GM21390 (cell line): ENCODE results near the gene CBX7.

Experiments used
- ATAC-seq: cut with Tn5 transposase; IDR thresholded peaks from one replicate; pipeline ENCODE4 v1.9.1; 2021; ENCODE audit not compliant: unreplicated experiment

CBX7 gene

DNA sequence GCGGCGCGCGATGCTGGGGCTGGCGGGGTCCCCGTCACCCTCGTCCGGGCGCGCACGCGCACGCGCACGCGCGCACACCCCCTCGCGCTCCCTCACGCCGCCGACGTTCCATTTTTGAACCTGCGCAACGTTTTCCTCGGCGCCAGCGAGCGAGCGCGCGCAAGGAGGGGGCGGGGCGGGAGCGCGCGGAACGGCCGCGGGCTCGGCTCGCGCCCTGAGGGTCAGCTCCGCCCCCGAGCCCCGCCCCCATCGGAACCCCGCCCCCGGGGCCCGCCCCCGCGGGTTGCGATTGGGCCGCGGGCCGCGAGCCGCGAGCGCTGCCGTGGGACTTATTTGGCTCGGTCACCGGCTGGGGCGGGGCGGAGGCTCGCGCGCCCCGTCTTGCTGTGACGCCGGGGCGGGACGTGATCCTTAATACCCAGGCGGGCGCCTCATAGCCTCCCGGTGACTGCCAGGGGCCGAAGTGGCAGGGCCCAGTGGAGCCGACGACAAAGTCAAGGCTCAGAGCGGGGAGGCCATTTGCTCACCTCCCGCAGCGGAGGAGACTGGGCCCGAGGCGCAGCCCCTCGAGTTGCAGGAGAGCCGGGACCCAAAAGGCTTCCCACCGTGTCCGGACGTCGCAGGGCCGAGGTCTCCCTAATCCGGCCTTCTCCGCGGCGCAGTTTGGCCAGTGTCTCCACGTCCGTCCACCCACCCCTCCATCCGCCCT lies at the start of gene CBX7:
TSS of gene CBX7 (minus strand) at position 170 of the 709 bp plus-strand sequence. CDS start 236 bp downstream, outside the sequence.
- ATAC-seq = peak; percentile 61

DNA sequence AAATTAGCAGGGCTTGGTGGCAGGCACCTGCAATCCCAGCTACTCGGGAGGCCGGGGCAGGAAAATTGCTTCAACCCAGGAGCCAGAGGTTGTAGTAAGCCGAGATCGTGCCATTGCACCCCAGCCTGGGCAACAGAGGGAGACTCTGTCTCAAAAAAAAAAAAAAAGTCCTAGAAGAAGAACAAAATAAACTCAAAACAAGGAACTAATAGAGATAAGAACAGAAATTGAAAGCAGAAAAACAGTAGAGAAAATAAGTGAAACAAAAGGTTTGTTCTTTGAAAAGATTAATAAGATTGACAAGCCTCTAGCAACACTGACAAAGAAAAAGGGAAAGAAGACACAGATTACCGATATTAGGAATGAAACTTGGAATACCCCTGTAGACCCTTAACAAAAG lies 45.1 kb upstream of the CBX7 start:
- ATAC-seq = no peak

GRCh38 chr22:39194098-39194497 lies 41.6 kb upstream of the CBX7 start:
- ATAC-seq = no peak

GRCh38 chr22:39188809-39189208 lies 36.3 kb upstream of the CBX7 start:
- no peak for ATAC-seq

DNA sequence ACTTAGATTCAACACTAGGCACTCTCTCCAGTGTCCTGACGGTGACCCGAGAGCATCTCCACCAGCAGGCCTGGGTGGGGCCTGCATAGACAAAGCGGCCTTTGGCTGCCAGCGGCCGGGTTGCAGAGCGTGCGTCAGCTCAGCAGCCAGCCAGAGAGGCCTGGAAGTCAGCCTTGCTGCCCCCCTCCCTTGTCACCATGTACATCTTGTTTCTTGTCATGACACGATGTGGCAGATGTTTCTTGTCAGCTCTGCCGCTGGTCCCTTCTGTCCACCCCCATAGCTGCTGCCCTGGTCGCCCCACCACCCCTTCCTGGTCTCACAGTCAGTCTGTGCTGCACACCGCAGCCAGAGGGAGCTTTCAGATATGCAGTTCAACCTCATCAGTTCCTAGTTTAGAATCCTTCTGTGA lies 33.1 kb upstream of the CBX7 start:
- no peak for ATAC-seq

GRCh38 chr22:39184586-39185577 lies 32.4 kb upstream of the CBX7 start:
- no peak for ATAC-seq

DNA sequence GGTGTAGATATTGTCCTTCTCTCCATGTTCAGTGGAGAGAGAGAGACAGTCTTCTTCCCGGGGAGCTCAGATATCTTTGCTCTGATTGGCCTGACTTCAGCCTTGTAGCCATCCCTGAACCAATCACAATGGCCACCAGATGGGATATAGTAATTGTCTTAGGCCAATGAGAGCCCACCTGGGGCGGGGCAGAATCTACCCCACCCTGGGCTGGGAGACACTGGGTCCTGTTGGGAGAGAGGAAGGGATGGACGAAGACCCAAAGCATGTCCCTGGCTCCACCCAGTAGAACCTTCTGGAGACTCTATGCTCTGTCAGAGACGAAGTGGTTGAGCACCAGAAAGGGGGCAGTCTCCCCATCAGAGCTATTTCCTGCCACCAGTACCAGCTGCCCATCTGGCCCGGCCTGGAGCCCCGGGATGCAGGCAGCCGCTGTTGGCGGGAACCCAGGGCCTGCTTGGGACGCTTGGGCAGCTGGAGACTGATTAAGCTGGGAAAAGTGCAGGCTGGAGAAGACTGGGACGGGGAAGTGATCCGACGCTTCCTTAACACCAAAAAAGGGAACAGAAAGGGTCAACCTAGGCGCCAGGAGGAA lies 31.6 kb upstream of the CBX7 start:
- no peak for ATAC-seq

DNA sequence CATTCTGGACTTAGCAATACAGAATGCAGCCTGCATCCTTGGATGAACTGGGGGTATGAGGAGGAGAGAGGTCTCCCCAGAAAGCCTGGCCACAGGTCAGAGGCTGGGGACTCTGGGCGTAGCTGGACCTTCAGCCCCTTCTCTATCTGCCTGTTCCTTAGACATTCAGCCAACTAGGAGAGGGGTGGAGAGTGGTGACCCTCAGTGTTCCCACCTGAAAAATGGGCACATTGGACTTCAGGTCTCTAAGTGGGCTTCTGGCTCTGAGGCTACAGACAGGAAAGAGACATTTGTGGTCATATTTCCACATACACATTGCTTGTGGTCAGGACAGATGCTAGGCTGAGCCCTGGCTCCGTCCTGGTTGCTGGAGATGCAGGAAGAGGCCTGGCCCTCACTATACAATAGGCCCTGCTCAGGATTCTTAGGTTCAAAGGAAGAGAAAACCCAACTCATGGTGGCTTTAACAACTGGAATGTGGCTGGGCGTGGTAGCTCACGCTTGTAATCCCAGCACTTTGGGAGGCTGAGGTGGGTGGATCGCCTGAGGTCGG lies 30.1 kb upstream of the CBX7 start:
- no peak for ATAC-seq

DNA sequence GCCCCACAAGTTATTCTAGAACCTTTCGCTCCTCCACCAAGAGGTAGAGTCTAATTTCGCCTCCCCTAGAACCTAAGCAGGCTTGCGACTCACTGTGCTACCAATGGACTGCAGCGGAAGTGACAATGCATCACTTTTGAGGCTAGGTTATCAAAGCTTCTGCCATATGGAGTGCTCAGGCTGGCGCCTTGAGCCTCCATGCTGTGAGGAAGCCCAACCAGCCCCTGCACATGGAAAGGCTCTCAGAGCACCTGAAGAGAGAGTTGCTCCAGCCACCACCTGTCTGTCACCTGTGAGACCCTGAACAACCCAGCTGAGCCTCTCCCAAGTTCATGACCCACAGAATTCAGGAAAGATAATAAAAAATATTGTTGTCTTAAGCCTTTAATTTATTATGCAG lies 29.3 kb upstream of the CBX7 start:
- no peak for ATAC-seq

DNA sequence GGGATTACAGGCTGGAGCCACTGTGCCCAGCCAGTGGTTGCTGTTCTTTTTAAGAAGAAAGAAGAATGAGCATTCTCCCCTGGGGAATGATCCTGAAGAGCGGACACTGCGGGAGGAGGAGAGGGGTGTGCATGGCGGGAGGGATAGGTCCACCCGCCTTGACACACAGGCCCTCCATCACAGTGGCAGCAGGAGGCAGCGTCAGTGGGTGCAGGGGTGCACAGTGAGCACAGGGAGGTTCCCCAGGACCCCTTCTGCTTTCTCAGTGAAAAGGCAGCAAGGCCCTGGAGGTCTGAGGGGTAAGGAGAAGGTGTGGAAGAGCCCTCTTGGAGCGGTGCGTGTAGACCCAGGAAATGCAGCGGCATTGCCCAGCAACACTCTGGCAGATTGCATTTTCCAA lies 28.9 kb upstream of the CBX7 start:
- no peak for ATAC-seq

- no peak for ATAC-seq
Measured at GRCh38 chr22:39179841-39180335, 27.4 kb upstream of the CBX7 start.

- ATAC-seq = no peak
Measured at GRCh38 chr22:39179401-39179827, 26.9 kb upstream of the CBX7 start.

GRCh38 chr22:39178206-39179111 lies 26.0 kb upstream of the CBX7 start:
- no peak for ATAC-seq

GRCh38 chr22:39177791-39178190 lies 25.3 kb upstream of the CBX7 start:
- ATAC-seq = no peak

DNA sequence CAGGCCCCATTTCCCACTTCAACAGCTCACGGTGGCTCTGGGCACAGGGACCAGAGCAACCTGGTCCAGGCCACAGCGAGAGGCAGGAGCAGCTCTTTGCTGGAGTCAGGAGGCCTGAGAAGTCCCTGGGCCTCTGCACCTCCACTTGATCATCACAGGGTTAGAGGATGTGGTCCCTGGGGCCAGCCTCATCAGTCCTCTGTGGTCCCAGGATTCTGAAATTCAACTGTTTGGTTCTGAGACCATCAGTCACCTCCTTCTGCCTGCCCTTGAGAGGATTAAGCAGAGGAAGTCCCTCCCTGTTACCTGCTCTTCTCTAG lies 24.9 kb upstream of the CBX7 start:
- no peak for ATAC-seq

DNA sequence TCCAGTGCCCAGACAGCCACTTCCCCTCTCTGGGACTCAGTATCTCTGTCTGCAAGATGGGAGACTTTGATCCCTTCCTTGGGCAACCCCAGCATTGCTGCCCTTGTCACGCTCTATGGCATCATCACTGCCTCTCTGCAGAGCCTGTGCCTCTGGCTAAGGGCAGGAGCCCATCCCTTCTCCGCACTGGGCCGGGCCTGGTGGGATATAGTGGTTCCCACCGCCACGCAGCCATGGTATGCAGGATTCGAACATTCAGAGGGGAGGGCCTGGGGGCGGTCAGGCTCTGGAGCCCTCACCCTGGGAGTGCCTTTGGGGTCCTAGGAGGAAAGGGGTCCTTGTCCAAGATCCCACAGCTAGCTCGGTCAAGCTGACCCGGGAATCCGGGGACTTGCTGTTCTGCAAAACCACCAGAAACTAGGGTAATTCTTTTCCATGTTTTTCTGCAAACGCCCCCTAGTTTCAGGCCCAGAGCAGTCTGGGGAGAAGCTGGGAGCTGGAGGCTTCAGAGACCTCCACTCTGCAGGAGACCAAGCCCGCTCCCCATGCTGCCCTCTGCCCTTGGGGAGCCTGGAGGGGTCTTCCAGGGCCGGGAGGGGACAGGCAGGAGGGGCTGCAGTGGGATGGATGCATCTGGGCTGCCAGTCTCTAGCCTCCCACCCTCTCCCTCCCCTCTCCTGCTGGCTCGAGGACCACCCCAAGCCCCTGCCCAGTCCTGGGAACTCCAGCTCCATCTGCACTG lies 24.4 kb upstream of the CBX7 start:
- ATAC-seq = no peak

- no peak for ATAC-seq
Measured at GRCh38 chr22:39176143-39176713, 23.7 kb upstream of the CBX7 start.

DNA sequence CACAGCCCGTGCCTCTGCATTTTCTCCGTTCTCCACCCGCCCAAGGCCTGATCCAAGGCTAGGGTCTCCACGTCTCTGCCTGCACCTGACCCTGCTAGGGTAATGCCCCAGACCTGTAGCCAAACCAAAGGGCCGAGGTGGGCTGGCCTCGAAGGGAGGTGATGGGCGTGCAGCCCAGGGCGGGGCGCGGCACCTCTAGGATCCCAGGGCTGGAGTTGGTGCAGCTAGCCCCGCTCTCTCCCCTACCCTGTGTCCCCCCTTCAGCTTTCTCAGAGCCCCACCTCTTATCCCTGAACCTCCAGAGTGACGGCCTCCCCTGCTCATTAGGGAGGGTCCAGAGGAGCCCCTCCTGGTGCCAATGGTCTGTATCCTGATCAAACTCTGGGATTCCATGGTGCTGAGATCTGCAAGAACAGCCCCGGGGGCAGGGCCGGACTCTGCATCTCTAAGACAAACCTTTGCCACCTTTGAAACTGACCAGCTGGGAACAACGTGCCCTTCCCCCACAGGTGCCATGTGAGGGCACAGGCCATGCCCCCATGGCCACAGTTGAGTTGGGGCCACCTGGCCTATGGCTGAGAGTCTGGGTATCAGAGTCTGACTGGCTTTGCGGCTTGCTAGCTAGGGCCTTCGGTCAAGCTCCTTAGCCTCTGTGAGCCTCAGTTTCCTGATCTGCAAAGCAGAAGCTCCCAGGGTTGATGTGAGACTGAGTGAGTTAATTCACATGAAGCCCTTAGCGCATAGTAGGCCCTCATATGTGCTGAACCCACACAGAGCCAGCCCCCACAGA lies 23.1 kb upstream of the CBX7 start:
- no peak for ATAC-seq
